Gastroesophageal sphincter (tissue), 3 donors: ENCODE measurements around the gene CTNNBL1.

Experiments
- CTCF ChIP-seq, 4 experiments: fragments of 200-600 bp in 2 of 4; fragments of 450-650 bp in 2 of 4; sonication (generic) in 1 of 4; IDR thresholded peaks; one replicate each; pipeline ENCODE4 v1.5.1; 2017 to 2019; ENCODE audit warnings: antibody characterized with exemption in 4 of 4, mild to moderate bottlenecking in 2 of 4, moderate library complexity in 2 of 4
- EP300 ChIP-seq: sonication (generic); formaldehyde crosslinking; IDR thresholded peaks from one replicate; pipeline ENCODE4 v1.6.1; 2017; ENCODE audit warnings: antibody characterized with exemption, mild to moderate bottlenecking
- POLR2A ChIP-seq, 2 donors: fragments of 450-650 bp; IDR thresholded peaks; one replicate each; pipeline ENCODE4 v1.6.1; 2017; ENCODE audit warnings: antibody characterized with exemption in 2 of 2, mild to moderate bottlenecking in 2 of 2, moderate library complexity in 1 of 2

DNA sequence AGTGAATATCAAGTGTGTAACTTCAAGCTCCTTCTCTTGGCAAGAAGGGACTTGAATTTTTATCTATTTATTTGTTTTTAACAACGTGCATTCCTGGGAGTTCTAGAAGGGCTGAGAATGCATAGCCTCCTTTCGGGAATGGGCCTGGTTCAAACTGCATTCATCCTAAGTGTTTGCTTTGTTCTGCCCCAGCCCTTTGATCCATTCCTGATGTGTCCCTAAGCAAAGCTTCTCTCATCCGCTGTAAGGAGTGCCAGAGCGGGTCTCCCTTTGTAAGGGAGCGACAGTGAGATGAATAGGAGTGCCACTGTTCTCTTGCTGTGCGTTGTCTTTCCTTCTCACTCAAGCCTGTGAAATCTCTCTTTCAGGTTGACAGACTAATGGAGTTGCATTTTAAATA lies 148.1 kb downstream of the CTNNBL1 start:
- TF ChIP-seq EP300 (no peak), CTCF (IDR thresholded peaks at IDR 0.05) (no peak), POLR2A (IDR thresholded peaks at IDR 0.05) (no peak)
